PC-3 (cell line): Measurements from ENCODE around the gene DMC1. TPM values are rescaled to one million over a fixed set of nuclear protein-coding genes. Genes with fewer than 3 reads are reported as not detected.

ENCODE experiments used
- ATAC-seq: fragments of 200-7000 bp; cut with Tn5 transposase; 2 replicates; pipeline ENCODE4 v1.9.1; 2020; ENCODE audit warnings: mild to moderate bottlenecking, moderate library complexity
- BruUV-seq: library from RNA; stranded (reverse); fragments of 400-500 nt; replicated peaks from 2 replicates; lab custom pipeline; 2021; lab: Mats Ljungman, UMichigan
- CTCF ChIA-PET: fragments of 300-600 bp; sonication (Branson Sonifier 250); formaldehyde crosslinking; loops from one replicate; lab custom pipeline; 2022; ENCODE audit warnings: antibody characterized with exemption; lab: Charles Lee
- POLR2A ChIA-PET: fragments of 300-600 bp; sonication (Branson Sonifier 250); formaldehyde crosslinking; loops from one replicate; lab custom pipeline; 2022; ENCODE audit warnings: antibody characterized with exemption; ENCODE audit not compliant: unreplicated experiment; lab: Charles Lee
- DNase-seq: peaks from one replicate; pipeline ENCODE4 v3.0.0-alpha.2; 2015
- H2AFZ ChIP-seq: fragments of 300-600 bp; sonication (generic); 2 replicates; pipeline ENCODE4 v1.6.0; 2016; ENCODE audit warnings: antibody characterized with exemption, low read length
- H3F3A ChIP-seq: fragments of 300-600 bp; sonication (generic); one replicate; pipeline ENCODE4 v1.6.0; 2017; ENCODE audit warnings: antibody characterized with exemption, low read length, control low read depth, mild to moderate bottlenecking; ENCODE audit not compliant: unreplicated experiment
- H3K27ac ChIP-seq: fragments of 300-600 bp; sonication (generic); 2 replicates; pipeline ENCODE4 v1.5.1; 2016; ENCODE audit warnings: mild to moderate bottlenecking, low read length
- H3K27me3 ChIP-seq: fragments of 300-600 bp; sonication (generic); 2 replicates; pipeline ENCODE4 v1.6.1; 2016; ENCODE audit warnings: low read length, mixed read lengths
- H3K36me3 ChIP-seq: fragments of 300-600 bp; sonication (generic); 2 replicates; pipeline ENCODE4 v1.6.1; 2016; ENCODE audit warnings: low read depth, mixed run types, low read length, mixed read lengths
- H3K4me1 ChIP-seq: fragments of 300-600 bp; sonication (generic); 2 replicates; pipeline ENCODE4 v1.5.1; 2016; ENCODE audit warnings: low read length; ENCODE audit not compliant: insufficient read depth
- H3K4me2 ChIP-seq: fragments of 300-600 bp; sonication (generic); 2 replicates; pipeline ENCODE4 v1.6.0; 2016; ENCODE audit warnings: low read length
- H3K4me3 ChIP-seq: fragments of 300-600 bp; sonication (generic); 2 replicates; pipeline ENCODE4 v1.5.1; 2016; ENCODE audit warnings: mild to moderate bottlenecking, low read length, mixed read lengths
- H3K79me2 ChIP-seq: fragments of 300-600 bp; sonication (generic); 2 replicates; pipeline ENCODE4 v1.6.1; 2017; ENCODE audit warnings: low read length, mixed read lengths
- H3K9ac ChIP-seq: fragments of 300-600 bp; sonication (generic); 2 replicates; pipeline ENCODE4 v1.6.0; 2016; ENCODE audit warnings: mild to moderate bottlenecking, low read length
- H3K9me2 ChIP-seq: fragments of 300-600 bp; sonication (generic); replicated peaks from 2 replicates; pipeline ENCODE4 v1.6.1; 2016; ENCODE audit warnings: mixed run types, low read length, mixed read lengths
- H3K9me3 ChIP-seq: fragments of 300-600 bp; sonication (generic); 2 replicates; pipeline ENCODE4 v1.6.1; 2016; ENCODE audit warnings: low read length, mixed read lengths
- H4K20me1 ChIP-seq: fragments of 300-600 bp; sonication (generic); 2 replicates; pipeline ENCODE4 v1.6.1; 2016; ENCODE audit warnings: low read length, mixed read lengths
- CTCF ChIP-seq: fragments of 300-600 bp; sonication (generic); conservative IDR thresholded peaks from 2 replicates; pipeline ENCODE4 v1.5.1; 2017; ENCODE audit warnings: antibody characterized with exemption, low read depth, mild to moderate bottlenecking, low read length
- EZH2 ChIP-seq: fragments of 300-600 bp; sonication (generic); IDR thresholded peaks from one replicate; pipeline ENCODE4 v1.6.1; 2017; ENCODE audit warnings: antibody characterized with exemption, mild to moderate bottlenecking, low read length; ENCODE audit not compliant: unreplicated experiment
- EZH2phosphoT487 ChIP-seq: fragments of 300-600 bp; sonication (generic); IDR thresholded peaks from 2 replicates; pipeline ENCODE4 v1.6.1; 2018; ENCODE audit warnings: mild to moderate bottlenecking, antibody characterized with exemption, low read length, borderline replicate concordance
- intact Hi-C: fragments of 100-400 bp; cut with micrococcal nuclease; formaldehyde crosslinking; loops from 2 replicates; pipeline ENCODE4 v1.9.0; 2023
- total RNA-seq: library from RNA; depleted of rRNA; stranded (reverse); fragments of >200 nt; gene quantifications from 2 replicates; pipeline ENCODE4 v1.2.3, GENCODE V29; 2014

The DMC1 gene
- total RNA-seq, 1 experiment from 2014 or later: not detected

GRCh38 chr22:38481162-38481870, 88.7 kb downstream of the DMC1 start:
- DNase-seq (no peak), ATAC-seq (no peak)
- Histone ChIP-seq H3K36me3 (peaks cover 48% of the 10 kb centered on the region), H3K4me3 (no peak overlapping the region), H3K9ac (no peak overlapping the region), H3K27ac (no peak overlapping the region), H3K9me3 (no peaks in the 10 kb centered on the region), H2AFZ (no peak overlapping the region), H3K4me2 (no peak overlapping the region), H3K79me2 (no peaks in the 10 kb centered on the region), H4K20me1 (no peaks in the 10 kb centered on the region), H3K9me2 (no peaks in the 10 kb centered on the region), H3K4me1 (no peaks in the 10 kb centered on the region), H3F3A (peaks cover 10% of the 10 kb centered on the region), H3K27me3 (no peaks in the 10 kb centered on the region)
- CTCF ChIA-PET: no interaction called here
- TF ChIP-seq EZH2 (no peak), EZH2phosphoT487 (no peak), CTCF (no peak)
- intact Hi-C loops: no loop called here
- POLR2A ChIA-PET: no interaction called here
- BruUV-seq: no TSS peak

- TF ChIP-seq EZH2 (no peak), EZH2phosphoT487 (no peak), CTCF (no peak)
- POLR2A ChIA-PET: interaction anchor here (0.7 kb wide), 1 partner anchor 12 kb away, joined by 3 read pairs; the partner anchor contains the start of gene KDELR3
Observed at GRCh38 chr22:38479096-38479837, 90.7 kb downstream of the DMC1 start.

More at GRCh38 chr22:38479096-38479837, 90.7 kb downstream of the DMC1 start:
- CTCF ChIA-PET: no interaction called here
- Histone ChIP-seq H3K9me3 (no peaks in the 10 kb centered on the region), H2AFZ (no peak overlapping the region), H3K4me3 (no peak overlapping the region), H3K4me2 (no peak overlapping the region), H3K36me3 (peaks cover 32% of the 10 kb centered on the region), H4K20me1 (no peaks in the 10 kb centered on the region), H3F3A (peaks cover 3% of the 10 kb centered on the region), H3K27me3 (no peaks in the 10 kb centered on the region), H3K27ac (no peak overlapping the region), H3K4me1 (no peaks in the 10 kb centered on the region), H3K9ac (no peak overlapping the region), H3K9me2 (no peaks in the 10 kb centered on the region), H3K79me2 (no peaks in the 10 kb centered on the region)
- intact Hi-C loops: no loop called here
- ATAC-seq (no peak), DNase-seq (no peak)
- no TSS peak for BruUV-seq
